Measurements from ENCODE around the gene COBLL1.

COBLL1 gene

GRCh38 chr2:164754157-164755093 is 87.2 kb downstream of the COBLL1 start:
- DNase-seq = no peak

- DNase-seq = no peak
These were observed 88.7 kb downstream of the COBLL1 start for GRCh38 chr2:164752956-164753355.

- no peak for DNase-seq
These were observed 93.7 kb downstream of the COBLL1 start for GRCh38 chr2:164747783-164748433.

- no peak for DNase-seq
These were observed 94.5 kb downstream of the COBLL1 start for GRCh38 chr2:164747140-164747539.

GRCh38 chr2:164746713-164747112 is 94.9 kb downstream of the COBLL1 start:
- no peak for DNase-seq

- DNase-seq = no peak
These were observed 96.4 kb downstream of the COBLL1 start for GRCh38 chr2:164745012-164745797.

- no peak for DNase-seq
These were observed 98.8 kb downstream of the COBLL1 start for GRCh38 chr2:164742738-164743317.

GRCh38 chr2:164739966-164740365 is 101.7 kb downstream of the COBLL1 start:
- DNase-seq = no peak

GRCh38 chr2:164737612-164738081 is 104.0 kb downstream of the COBLL1 start:
- peak in 1 of 2 experiments; percentile 9 for DNase-seq

- DNase-seq = no peak
These were observed 106.2 kb downstream of the COBLL1 start for GRCh38 chr2:164735309-164735919.

GRCh38 chr2:164734196-164734595 is 107.4 kb downstream of the COBLL1 start:
- DNase-seq = no peak

- DNase-seq = no peak
These were observed 116.1 kb downstream of the COBLL1 start for GRCh38 chr2:164725542-164725941.

GRCh38 chr2:164722616-164723338 is 118.8 kb downstream of the COBLL1 start:
- DNase-seq = no peak

GRCh38 chr2:164721430-164721829 is 120.2 kb downstream of the COBLL1 start:
- DNase-seq = no peak

GRCh38 chr2:164719996-164720941 is 121.4 kb downstream of the COBLL1 start:
- no peak for DNase-seq

GRCh38 chr2:164717000-164717803 is 124.4 kb downstream of the COBLL1 start:
- DNase-seq = no peak

GRCh38 chr2:164714471-164714870 is 127.2 kb downstream of the COBLL1 start:
- no peak for DNase-seq

GRCh38 chr2:164711766-164712138 is 129.9 kb downstream of the COBLL1 start:
- no peak for DNase-seq
